Measurements from ENCODE around the gene PXMP2. TPM values are rescaled to one million over a fixed set of nuclear protein-coding genes. Genes with fewer than 3 reads are reported as not detected.

PXMP2 gene
- total RNA-seq, 4 donors from 2014 or later = 8.5 to 87.9 (median 29.4) TPM

DNA sequence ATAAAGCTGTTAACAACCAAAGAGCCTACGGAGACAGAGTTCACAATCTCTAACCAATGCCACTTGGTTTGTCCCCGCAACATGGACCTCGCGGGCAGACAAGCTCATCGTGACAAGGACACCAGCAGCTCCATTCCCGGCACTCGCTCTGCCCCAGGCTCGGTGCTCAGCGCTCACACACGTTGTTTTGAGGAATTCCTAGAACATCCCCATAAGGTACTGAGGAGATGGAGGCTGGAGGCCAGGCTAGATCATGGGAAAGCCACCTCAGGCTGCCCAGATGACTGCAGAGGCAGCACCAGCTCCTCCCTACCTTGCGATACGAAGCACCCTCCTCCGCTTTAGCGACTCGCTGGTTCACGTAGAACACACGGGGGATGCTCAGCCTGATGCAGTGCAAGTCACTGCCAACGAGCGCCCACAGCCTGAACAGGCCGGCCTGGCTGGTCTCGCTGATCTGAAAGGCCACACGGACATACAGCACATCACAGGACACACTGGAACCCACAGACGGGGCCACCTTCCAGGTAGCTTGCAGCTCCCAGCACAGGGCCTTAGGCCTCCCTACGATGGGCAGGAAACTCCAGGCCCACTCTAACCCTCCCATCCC is 38.7 kb upstream of the PXMP2 start:
- H3K4me1 ChIP-seq = no peaks in the 10 kb centered on the region
- TF ChIP-seq POLR2A (IDR thresholded peaks at IDR 0.05) = no peak
- TF ChIP-seq CTCF (IDR thresholded peaks at IDR 0.05) = no peak
- no peaks in the 10 kb centered on the region for H3K36me3 ChIP-seq
- DNase-seq = no peak
- H3K27ac ChIP-seq = no peak overlapping the region
- intact Hi-C loops (cut with DNase I; ENCODE audit: low total_unique reads) = no loop called here
- no peaks in the 10 kb centered on the region for H3K27me3 ChIP-seq
- no peaks in the 10 kb centered on the region for H3K9me3 ChIP-seq
- H3K4me3 ChIP-seq = no peak overlapping the region

GRCh38 chr12:132649226-132649945 is 38.0 kb upstream of the PXMP2 start:
- Histone ChIP-seq H3K36me3 (no peaks in the 10 kb centered on the region), H3K4me1 (no peaks in the 10 kb centered on the region), H3K27me3 (no peaks in the 10 kb centered on the region), H3K9me3 (no peaks in the 10 kb centered on the region), H3K4me3 (no peak overlapping the region), H3K27ac (no peak overlapping the region)
- no peak for TF ChIP-seq CTCF (IDR thresholded peaks at IDR 0.05)
- DNase-seq = no peak
- intact Hi-C loops (cut with DNase I; ENCODE audit: low total_unique reads) = no loop called here

- intact Hi-C loops (cut with DNase I; ENCODE audit: low total_unique reads) = no loop called here
- H3K9me3 ChIP-seq = no peaks in the 10 kb centered on the region
- no peaks in the 10 kb centered on the region for H3K27me3 ChIP-seq
- no peak for DNase-seq
- H3K4me3 ChIP-seq = no peak overlapping the region
- no peaks in the 10 kb centered on the region for H3K4me1 ChIP-seq
- no peak overlapping the region for H3K27ac ChIP-seq
- no peak for TF ChIP-seq POLR2A (IDR thresholded peaks at IDR 0.05)
- no peaks in the 10 kb centered on the region for H3K36me3 ChIP-seq
These were observed 35.8 kb upstream of the PXMP2 start for GRCh38 chr12:132651444-132652100.

DNA sequence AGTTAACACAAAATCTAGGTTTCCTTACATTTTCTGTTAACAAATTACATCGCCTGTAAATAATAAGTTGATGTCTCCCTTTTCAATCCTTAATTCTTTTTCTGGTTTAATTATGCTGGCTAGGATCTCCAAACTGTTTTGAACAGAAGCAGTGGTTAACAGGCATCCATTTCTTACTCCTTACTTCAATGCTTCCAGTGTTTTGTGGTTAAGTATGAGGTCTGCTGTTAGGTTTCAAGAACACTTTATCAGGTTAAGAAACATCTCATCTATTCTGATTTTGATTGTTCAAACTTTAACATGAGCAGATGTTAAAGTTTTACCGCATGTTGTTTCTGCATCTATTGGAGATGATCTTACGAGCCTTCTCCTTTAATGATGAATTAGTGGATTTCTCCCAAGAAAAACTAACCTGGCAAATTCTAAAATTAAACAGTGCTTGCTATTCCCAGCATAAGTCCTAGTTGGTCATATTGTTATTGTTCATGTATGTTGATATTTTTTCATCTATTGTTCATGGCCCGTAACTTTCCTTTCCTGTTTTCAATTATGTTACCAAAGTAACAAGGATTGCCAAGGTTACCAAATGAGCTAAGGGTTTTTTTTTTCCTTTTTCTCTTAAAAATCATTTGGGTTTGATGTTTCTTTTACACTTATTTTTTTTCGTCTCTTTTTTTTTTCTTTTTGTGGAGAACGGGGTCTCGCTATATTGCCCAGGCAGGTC is 33.7 kb upstream of the PXMP2 start:
- Histone ChIP-seq H3K4me3 (no peak overlapping the region), H3K27ac (no peak overlapping the region), H3K9me3 (no peaks in the 10 kb centered on the region), H3K4me1 (no peaks in the 10 kb centered on the region), H3K27me3 (no peaks in the 10 kb centered on the region), H3K36me3 (no peaks in the 10 kb centered on the region)
- no peak for DNase-seq
- intact Hi-C loops (cut with DNase I; ENCODE audit: low total_unique reads) = no loop called here
- TF ChIP-seq CTCF (IDR thresholded peaks at IDR 0.05) = no peak
- no peak for TF ChIP-seq POLR2A (IDR thresholded peaks at IDR 0.05)

- intact Hi-C loops (cut with DNase I; ENCODE audit: low total_unique reads) = no loop called here
These were observed 30.2 kb upstream of the PXMP2 start for GRCh38 chr12:132657004-132657727.

More at GRCh38 chr12:132657004-132657727, 30.2 kb upstream of the PXMP2 start:
- TF ChIP-seq POLR2A (IDR thresholded peaks at IDR 0.05) (no peak), CTCF (IDR thresholded peaks at IDR 0.05) (no peak)
- no peak overlapping the region for H3K4me3 ChIP-seq
- no peaks in the 10 kb centered on the region for H3K4me1 ChIP-seq
- no peak for DNase-seq
- H3K9me3 ChIP-seq = no peaks in the 10 kb centered on the region
- no peaks in the 10 kb centered on the region for H3K27me3 ChIP-seq
- H3K27ac ChIP-seq = no peak overlapping the region
- H3K36me3 ChIP-seq = no peaks in the 10 kb centered on the region

Data from uterus (tissue), 4 donors.